Activated CD8-positive, alpha-beta memory T cell treated with anti-CD3 and anti-CD28 coated beads for 4 hours (primary cell): ENCODE data around the gene CIB2.

ENCODE experiments used
- DNase-seq, 2 donors: peaks; one replicate each; pipeline ENCODE4 v3.0.0-alpha.2; 2020; ENCODE audit warnings: low read depth in 2 of 2

CIB2 gene

GRCh38 chr15:78107471-78107870 lies 23.8 kb downstream of the CIB2 start:
- no peak for DNase-seq

GRCh38 chr15:78105476-78106241 lies 25.6 kb downstream of the CIB2 start:
- no peak for DNase-seq

GRCh38 chr15:78104566-78105475 lies 26.4 kb downstream of the CIB2 start:
- no peak for DNase-seq

DNA sequence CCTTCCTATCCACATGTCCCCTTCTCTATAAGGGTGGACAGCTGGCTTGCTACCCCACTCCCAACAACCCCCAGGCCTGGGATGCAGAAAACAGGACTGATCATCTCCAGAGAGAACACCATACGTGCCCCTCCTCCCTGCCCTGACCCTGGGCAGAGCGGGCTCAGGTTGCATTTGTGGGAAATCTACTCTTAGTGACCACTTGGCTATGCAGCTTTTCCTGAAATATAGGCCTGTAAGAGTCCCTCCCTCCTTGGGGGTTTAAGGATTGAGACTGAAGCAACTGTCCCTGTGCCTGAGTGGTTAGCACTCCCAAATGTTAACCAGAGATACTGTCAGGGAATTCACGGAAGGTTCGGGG lies 27.1 kb downstream of the CIB2 start:
- DNase-seq, result no peak

- peak in 1 of 2 donors; percentile 18 for DNase-seq
These were observed 27.7 kb downstream of the CIB2 start for GRCh38 chr15:78103406-78104118.

DNA sequence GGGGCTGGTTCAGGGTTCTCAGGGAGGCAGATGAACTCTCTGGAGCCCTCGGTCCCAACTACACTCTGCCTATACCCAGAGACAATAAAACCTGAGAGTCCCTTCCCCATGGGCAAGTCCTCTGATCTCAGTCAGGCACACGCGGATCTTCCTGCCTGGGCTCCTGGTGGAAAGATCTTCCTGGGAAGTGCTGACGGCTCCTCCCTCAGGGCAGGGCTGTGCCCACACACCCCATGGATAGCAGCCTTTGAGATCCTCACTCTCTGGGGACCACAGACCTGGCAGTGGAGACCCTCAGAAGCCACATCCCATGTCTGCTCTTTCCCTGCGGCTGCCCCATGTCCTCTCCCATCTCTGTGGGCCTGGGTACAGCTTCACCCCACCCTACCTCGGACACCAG lies 28.5 kb downstream of the CIB2 start:
- DNase-seq, result no peak

- DNase-seq, result no peak
These were observed 29.0 kb downstream of the CIB2 start for GRCh38 chr15:78102211-78102610.

DNA sequence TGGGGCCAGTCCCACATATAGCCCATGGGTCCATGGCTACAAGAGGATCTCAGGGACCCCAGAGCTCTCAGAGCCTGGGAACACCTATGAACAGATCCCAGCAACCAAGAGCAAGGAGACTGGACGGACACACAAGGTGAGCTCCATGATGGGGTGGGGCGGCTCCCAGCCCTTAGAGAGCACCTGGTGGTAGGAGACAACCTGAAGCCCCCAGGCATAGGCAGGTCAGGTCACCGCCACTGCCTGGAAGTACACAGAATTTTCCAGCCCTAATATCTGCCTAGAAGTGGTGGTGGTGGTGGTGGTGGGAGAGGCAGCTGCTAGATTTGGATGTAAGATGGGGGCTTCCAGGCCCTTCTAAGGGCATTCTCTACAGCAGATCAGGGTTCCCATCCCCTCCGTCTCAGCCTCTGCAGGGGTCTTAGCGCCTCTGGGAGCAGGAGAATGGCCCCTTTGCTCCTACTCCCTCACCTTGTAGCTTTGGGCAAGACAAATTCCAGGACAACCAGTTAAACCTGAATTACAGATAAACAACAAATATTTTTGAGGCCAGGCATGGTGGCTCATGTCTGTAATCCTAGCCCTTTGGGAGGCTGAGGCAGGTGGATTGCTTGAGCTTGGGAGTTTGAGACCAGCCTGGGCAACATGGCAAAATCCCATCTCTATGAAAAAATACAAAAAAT lies 29.7 kb downstream of the CIB2 start:
- DNase-seq, result no peak

GRCh38 chr15:78100886-78101285 lies 30.4 kb downstream of the CIB2 start:
- no peak for DNase-seq

GRCh38 chr15:78098131-78098755 lies 33.0 kb downstream of the CIB2 start:
- no peak for DNase-seq

- DNase-seq, result no peak
These were observed 33.6 kb downstream of the CIB2 start for GRCh38 chr15:78097667-78098066.

GRCh38 chr15:78093242-78094020 lies 37.8 kb downstream of the CIB2 start:
- DNase-seq, result no peak

DNA sequence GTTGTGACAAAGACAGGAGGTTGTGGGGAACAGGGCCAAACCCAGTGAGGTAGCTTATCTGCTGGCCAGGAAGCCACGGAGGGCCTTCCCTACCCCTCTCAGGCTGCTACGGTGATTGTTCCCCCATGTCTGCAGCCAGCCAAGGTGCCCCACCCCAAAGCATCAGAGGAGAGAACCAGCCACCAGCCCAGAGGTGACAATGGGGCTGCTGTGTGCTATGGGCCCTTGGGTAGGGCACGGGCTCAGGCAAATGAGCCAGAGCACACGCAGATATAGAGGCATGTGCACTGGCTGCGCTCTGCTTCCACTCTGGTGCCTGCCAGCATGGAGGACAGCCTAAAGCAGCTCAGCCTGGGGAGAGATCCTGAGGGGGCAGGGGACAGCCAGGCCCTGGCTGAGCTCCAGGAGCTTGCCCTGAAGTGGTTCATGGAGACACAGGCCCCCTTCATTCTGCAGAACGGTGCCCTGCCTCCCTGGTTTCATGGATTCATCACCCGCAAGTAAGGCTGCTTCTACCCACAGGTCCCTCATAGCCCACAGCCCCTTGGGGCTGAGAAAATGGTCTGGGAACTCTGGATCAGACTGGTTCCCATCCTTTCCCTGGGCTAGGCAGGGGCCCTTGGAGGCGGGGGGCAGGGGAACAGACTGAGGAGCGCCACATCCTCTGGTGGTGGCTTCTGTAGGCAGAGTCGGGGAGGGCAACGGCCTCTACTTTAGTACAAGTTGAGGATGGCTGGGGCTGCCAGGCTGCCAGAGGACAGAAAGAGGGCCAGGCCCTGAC lies 38.8 kb downstream of the CIB2 start, which contains the start of gene SH2D7:
Gene SH2D7, plus strand, starts transcription at position 301 of the 781 bp plus-strand sequence. Its CDS starts 24 bp downstream, at position 325.
- no peak for DNase-seq

GRCh38 chr15:78090422-78091063 lies 40.7 kb downstream of the CIB2 start:
- DNase-seq, result no peak

- no peak for DNase-seq
These were observed 42.5 kb downstream of the CIB2 start for GRCh38 chr15:78088773-78089080.

- no peak for DNase-seq
These were observed 43.1 kb downstream of the CIB2 start for GRCh38 chr15:78087951-78088772.

DNA sequence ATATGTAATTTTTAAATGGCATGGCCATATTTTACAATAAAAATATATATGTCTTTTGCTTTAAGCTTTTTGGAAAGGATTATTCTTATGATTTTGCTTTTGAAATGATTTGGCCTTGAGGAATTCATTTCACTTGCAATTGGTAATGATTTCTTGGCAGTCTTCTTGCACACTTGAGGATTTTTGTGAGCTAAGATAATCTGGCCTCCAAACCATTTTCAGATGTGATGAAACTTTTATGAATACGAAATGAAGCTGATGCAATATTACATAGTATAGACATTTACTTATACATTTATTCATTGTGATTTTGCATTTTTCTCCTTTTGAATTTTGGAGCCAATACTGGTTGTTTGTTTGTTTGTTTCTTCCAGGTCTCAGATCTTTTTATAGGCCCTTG lies 45.3 kb downstream of the CIB2 start:
- no peak for DNase-seq

- DNase-seq, result no peak
These were observed 46.8 kb downstream of the CIB2 start for GRCh38 chr15:78084449-78084750.
